ENCODE results near the gene CHRD. TPM values are rescaled to one million over a fixed set of nuclear protein-coding genes. Genes with fewer than 3 reads are reported as not detected.
A peak's percentile ranks its signal among the peaks of the same experiment; 100 is the strongest.

The CHRD gene
- total RNA-seq, 4 donors from 2014 or later, result 12.3 to 17.6 (median 16.8) TPM

DNA sequence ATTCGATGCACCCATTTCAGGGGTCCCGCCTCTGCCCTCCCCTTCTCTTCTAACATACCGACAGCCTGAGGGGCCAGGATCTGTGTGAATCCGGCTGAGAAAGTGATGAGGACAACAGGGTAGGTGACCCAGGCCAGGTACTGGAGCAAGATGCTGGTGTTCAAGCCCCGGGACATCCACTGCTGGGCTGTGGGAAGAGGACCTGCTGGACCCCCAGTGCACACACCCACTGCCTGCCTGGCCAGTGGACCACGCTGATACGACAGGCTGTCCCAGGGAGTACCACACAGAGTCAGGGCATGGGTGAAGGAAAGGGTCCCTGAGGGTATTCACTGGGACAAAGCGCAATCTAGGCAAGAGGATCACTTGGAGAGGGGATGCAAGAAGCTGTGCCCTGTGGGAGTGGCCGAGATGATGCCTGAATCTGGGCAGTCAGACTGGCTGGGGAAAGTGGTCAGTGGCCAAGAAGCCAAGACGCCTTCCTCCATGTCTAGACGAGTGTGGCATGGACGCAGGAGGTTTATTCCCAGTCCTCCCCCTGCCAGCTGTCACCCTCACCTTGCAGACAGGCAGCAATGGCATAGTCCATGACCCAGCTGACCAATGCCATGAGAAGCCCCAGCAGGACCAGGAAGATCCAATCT lies 21.6 kb upstream of the CHRD start:
- H3K4me3 ChIP-seq, result no peak overlapping the region
- no peak overlapping the region for H3K27ac ChIP-seq (replicated peaks in 1 of 4)
- peaks cover 10 to 36% (median 23%) of the 10 kb centered on the region in 4 donors for H3K4me1 ChIP-seq
- DNase-seq (ENCODE audit: extremely low spot score), result no peak
- WGBS, result 92% methylated on average over 6 of the region's 12 CpGs
- intact Hi-C loops (cut with DNase I), result no loop called here
- peaks cover 0 to 41% (median 17%) of the 10 kb centered on the region in 4 donors for H3K36me3 ChIP-seq
- TF ChIP-seq POLR2A (IDR thresholded peaks at IDR 0.05; ENCODE audit: low read depth), result no peak
- TF ChIP-seq CTCF (IDR thresholded peaks at IDR 0.05), result no peak
- no peak for TF ChIP-seq EP300 (IDR thresholded peaks at IDR 0.05)
- no peak for TF ChIP-seq POLR2AphosphoS5 (IDR thresholded peaks at IDR 0.05)
- no peaks in the 10 kb centered on the region for H3K9me3 ChIP-seq
- H3K27me3 ChIP-seq, result no peaks in the 10 kb centered on the region

DNA sequence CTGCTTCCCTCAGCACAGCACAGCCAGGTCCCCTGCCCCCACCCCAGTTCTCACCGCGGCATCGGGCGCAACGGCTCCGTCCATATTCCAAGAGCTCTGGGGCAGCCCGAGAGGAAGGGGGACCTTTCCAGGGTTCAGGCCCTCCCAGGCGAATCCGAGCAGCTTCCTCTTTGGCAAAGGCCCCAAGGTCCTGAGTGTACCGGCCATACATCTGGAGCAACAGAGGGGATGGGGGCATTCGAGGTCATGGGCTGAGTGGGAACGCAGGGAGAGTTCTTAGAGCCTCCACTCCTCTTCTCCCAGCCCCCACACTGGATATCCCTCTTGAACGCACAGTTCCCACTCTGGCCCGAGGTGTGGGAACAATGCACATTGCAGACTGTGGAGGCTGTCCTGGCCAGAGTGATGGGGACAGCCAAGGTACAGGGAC lies 20.9 kb upstream of the CHRD start:
- Histone ChIP-seq H3K4me1 (peaks cover 16 to 41% (median 29%) of the 10 kb centered on the region in 4 donors), H3K4me3 (no peak overlapping the region), H3K9me3 (no peaks in the 10 kb centered on the region), H3K27me3 (no peaks in the 10 kb centered on the region), H3K27ac (replicated peaks in 1 of 4) (no peak overlapping the region), H3K36me3 (peaks cover 0 to 40% (median 17%) of the 10 kb centered on the region in 4 donors)
- 73% methylated on average over 6 of the region's 14 CpGs for WGBS
- DNase-seq (ENCODE audit: extremely low spot score), result no peak
- intact Hi-C loops (cut with DNase I), result no loop called here
- TF ChIP-seq POLR2AphosphoS5 (IDR thresholded peaks at IDR 0.05) (no peak), POLR2A (IDR thresholded peaks at IDR 0.05; ENCODE audit: low read depth) (no peak), CTCF (IDR thresholded peaks at IDR 0.05) (no peak), EP300 (IDR thresholded peaks at IDR 0.05) (no peak)

DNA sequence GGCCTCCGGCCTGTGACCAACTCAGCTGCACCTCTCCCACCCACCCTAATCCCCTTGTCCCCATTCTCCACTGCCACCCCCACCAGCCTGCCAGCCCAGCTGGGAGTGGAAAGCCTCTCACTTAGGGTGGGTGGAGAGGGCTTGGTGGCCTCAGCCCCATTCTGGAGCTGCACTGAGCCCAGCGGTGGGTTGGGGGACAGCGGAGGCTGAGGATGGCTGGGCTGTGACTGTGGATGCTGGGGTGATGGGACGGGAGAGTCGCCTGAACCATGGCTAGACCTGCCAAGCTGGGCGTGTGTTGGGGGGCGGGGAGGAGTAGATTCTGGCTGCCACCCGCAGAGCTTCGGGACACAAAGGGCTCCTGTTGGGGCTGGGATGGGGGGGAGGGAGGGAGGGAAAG lies 20.2 kb upstream of the CHRD start:
- Histone ChIP-seq H3K27me3 (no peaks in the 10 kb centered on the region), H3K27ac (replicated peaks in 1 of 4) (no peak overlapping the region), H3K9me3 (no peaks in the 10 kb centered on the region), H3K36me3 (peaks cover 0 to 39% (median 19%) of the 10 kb centered on the region in 4 donors), H3K4me3 (no peak overlapping the region), H3K4me1 (peaks cover 21 to 41% (median 33%) of the 10 kb centered on the region in 4 donors)
- TF ChIP-seq CTCF (IDR thresholded peaks at IDR 0.05), result no peak
- TF ChIP-seq POLR2A (IDR thresholded peaks at IDR 0.05; ENCODE audit: low read depth), result no peak
- TF ChIP-seq EP300 (IDR thresholded peaks at IDR 0.05), result no peak
- no peak for TF ChIP-seq POLR2AphosphoS5 (IDR thresholded peaks at IDR 0.05)
- 76% methylated on average over 8 of the region's 9 CpGs for WGBS
- intact Hi-C loops (cut with DNase I), result no loop called here
- DNase-seq (ENCODE audit: extremely low spot score), result no peak

DNA sequence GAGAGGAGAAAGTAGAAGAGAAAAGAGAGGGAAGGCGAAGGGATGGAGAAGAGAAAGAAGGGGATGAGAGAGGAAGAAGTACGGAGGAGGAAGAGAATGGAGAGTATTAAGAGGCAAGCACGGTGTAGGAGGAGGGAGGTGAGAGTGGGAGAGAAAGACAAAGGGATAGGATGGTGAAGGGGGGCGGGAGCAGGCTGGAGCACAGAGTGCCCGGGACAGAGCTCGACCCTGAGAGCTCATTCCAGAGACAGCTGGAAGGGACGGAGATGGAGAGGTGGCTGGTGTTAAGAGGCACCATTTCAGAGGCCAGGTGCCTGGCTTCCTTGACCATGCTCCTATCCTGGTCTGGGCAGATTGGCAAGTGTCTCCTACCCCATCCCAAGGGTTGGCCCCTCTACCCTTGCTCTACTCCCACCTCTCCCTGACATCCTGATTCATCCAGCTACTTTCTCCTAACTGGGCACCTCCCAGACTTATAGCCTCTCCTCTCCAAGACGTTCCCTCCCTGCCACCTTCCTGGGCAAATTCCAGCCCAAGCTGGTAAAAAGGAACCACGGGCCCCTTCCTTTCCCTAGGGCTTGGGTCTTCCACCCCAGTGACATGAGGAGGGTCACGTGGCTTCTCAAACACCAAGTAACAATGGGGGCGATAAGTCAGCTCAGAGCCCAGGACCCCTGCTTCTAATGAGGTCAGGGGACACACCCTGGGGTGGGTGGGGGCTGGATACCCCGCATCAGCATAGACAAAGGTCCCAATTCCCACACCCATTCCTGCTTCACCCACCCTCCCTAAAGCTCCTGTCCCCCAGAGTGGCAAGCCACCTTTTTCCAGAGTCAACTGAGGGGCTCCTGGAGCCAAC lies 19.6 kb upstream of the CHRD start:
- 71% methylated on average over 12 of the region's 12 CpGs for WGBS
- Histone ChIP-seq H3K9me3 (no peaks in the 10 kb centered on the region), H3K4me3 (peak overlapping the region; percentile 73 to 92 (median 86)), H3K27me3 (no peaks in the 10 kb centered on the region), H3K27ac (replicated peaks in 1 of 4) (peak overlapping the region; percentile 96 to 99 (median 99)), H3K36me3 (peaks cover 0 to 39% (median 25%) of the 10 kb centered on the region in 4 donors), H3K4me1 (peaks cover 21 to 42% (median 36%) of the 10 kb centered on the region in 4 donors)
- no peak for DNase-seq (ENCODE audit: extremely low spot score)
- intact Hi-C loops (cut with DNase I), result no loop called here
- TF ChIP-seq EP300 (IDR thresholded peaks at IDR 0.05) (no peak), POLR2A (IDR thresholded peaks at IDR 0.05; ENCODE audit: low read depth) (no peak)

DNA sequence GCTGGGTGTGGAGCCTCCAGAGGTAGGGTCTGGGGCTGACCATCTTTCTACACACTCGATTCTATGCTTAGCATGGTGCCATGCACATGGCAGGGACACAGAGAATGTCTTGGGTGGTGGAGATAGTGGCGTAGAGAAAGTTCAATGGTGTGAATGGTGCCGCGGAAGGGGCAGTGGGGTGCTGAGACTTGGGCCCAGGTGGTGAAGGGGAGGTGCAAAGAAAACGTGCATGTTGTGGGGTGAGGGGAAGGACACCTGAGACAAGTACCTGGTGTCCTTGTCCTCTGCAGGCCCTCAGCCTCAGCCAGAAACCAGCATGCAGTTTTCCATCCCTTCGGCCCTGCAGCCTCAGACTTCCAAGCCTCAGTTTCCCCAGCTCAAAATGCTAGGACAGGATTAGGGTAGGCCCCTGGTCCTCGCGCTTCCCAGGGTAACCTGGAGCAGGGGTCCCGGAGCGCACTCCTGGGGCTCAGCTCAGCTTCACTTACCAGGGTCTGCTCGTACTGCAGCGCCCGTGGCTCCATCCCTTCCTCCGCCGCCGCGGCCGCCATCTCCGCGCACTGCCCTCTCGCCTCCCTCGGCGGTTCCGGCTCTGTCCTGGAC lies 18.8 kb upstream of the CHRD start:
- DNase-seq (ENCODE audit: extremely low spot score), result no peak
- Histone ChIP-seq H3K4me1 (peaks cover 21 to 42% (median 36%) of the 10 kb centered on the region in 4 donors), H3K4me3 (peak overlapping the region; percentile 73 to 92 (median 86)), H3K9me3 (no peaks in the 10 kb centered on the region), H3K36me3 (peaks cover 0 to 37% (median 24%) of the 10 kb centered on the region in 4 donors), H3K27ac (replicated peaks in 1 of 4) (peak overlapping the region; percentile 96 to 99 (median 99)), H3K27me3 (no peaks in the 10 kb centered on the region)
- intact Hi-C loops (cut with DNase I), result no loop called here
- no peak for TF ChIP-seq POLR2A (IDR thresholded peaks at IDR 0.05; ENCODE audit: low read depth)
- no peak for TF ChIP-seq POLR2AphosphoS5 (IDR thresholded peaks at IDR 0.05)
- TF ChIP-seq CTCF (IDR thresholded peaks at IDR 0.05), result no peak
- no peak for TF ChIP-seq EP300 (IDR thresholded peaks at IDR 0.05)
- 39% methylated on average over 5 of the region's 24 CpGs for WGBS

Measured in esophagus muscularis mucosa (tissue), 4 donors.